ENCODE measurements around the gene TFF2. TPM values are rescaled to one million over a fixed set of nuclear protein-coding genes. Genes with fewer than 3 reads are reported as not detected.

Gene TFF2
- total and polyA plus RNA-seq, 2 of the 4 experiments (the other 2 are of a cell fraction): not detected

DNA sequence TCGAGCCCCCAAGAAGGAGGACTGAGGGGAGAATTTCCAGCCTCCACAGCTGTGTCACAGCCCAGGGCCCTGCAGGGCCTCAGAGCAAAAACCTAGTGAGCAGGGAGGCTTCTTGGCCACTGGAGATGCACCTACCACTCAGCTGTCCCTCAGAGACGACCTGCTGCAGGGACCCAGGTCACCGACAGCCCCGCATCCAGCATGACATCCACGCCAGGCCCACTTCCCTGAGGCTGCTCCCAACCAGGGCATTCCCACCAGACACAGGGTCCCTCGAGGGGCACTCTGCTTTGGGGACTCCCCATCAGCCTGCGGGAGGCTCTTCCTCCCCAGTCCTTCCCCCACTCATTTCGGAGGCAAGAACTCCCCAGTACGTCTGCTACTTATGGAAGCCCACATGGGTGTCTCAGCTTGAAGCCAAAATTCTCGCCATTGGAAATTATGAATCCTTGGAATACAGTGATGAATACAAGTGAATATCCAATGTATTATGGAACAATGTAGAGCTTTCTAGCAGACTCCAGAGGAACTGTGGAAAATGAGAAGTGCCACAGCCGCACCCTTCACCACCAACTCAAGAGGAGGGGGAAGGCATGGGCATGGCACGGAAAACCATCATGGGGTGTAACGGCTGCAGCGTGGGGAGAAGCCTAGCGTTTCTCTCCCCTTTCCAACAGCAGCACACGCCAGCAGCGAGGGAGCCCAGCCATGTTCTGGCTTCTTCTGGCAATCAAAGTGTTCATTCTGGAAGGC, 42.5 kb downstream of the TFF2 start:
- Histone ChIP-seq H4K5ac (ENCODE audit: low read depth, low read length) (no peak overlapping the region), H3K23ac (ENCODE audit: low read depth, low read length) (no peak overlapping the region), H3K4me1 (ENCODE audit: control insufficient read depth, insufficient read depth, low read length) (no peaks in the 10 kb centered on the region; the same call in 1 of the 2 replicates), H3K9ac (ENCODE audit: low read depth, low read length) (no peak overlapping the region), H4K8ac (ENCODE audit: low read depth in 2 of 2, low read length in 2 of 2) (no peak overlapping the region), H3K27me3 (ENCODE audit: control insufficient read depth, insufficient read depth, low read length) (peaks cover 62% of the 10 kb centered on the region), H3K4me3 (ENCODE audit: insufficient read depth, low read depth, low read length) (no peak overlapping the region), H3K36me3 (ENCODE audit: control insufficient read depth, insufficient read depth, low read length) (no peaks in the 10 kb centered on the region), H2BK20ac (ENCODE audit: low read depth, low read length) (no peak overlapping the region), H2AK5ac (ENCODE audit: low read depth, low read length) (no peak overlapping the region), H3K18ac (ENCODE audit: low read depth, low read length) (no peak overlapping the region), H3K14ac (replicated peaks; ENCODE audit: low read depth, low read length) (no peak overlapping the region), H4K20me1 (ENCODE audit: insufficient read depth, low read length) (no peaks in the 10 kb centered on the region), H2BK5ac (ENCODE audit: low read depth, low read length, poor library complexity, severe bottlenecking) (no peak overlapping the region), H3K56ac (ENCODE audit: extremely low read depth, insufficient read depth, low read length) (no peak overlapping the region), H4K91ac (ENCODE audit: insufficient read depth, low read depth, low read length) (no peak overlapping the region), H3K79me1 (ENCODE audit: low read depth in 1 of 2, low read length in 2 of 2) (no peaks in the 10 kb centered on the region), H3K27ac (ENCODE audit: insufficient read depth, low read length) (no peak overlapping the region), H2BK15ac (ENCODE audit: low read depth, low read length) (no peak overlapping the region), H2BK120ac (ENCODE audit: low read depth, low read length) (no peak overlapping the region), H2AFZ (replicated peaks; ENCODE audit: low read length, poor library complexity) (no peak overlapping the region), H3K9me3 (ENCODE audit: control insufficient read depth, insufficient read depth, low read length) (no peaks in the 10 kb centered on the region), H3K4me2 (ENCODE audit: low read depth, low read length) (no peak overlapping the region), H2AK9ac (replicated peaks; ENCODE audit: low read depth, low read length, poor library complexity) (no peak overlapping the region), H3K9me1 (ENCODE audit: insufficient read depth, low read length) (no peaks in the 10 kb centered on the region; the same call in 1 of the 2 replicates), H3K4ac (ENCODE audit: low read depth, low read length) (no peak overlapping the region)
- DNase-seq: no peak
- in situ Hi-C loops (cut with MboI; ENCODE audit: low sequenced_read_pairs): no loop called here
- ChIA-PET CTCF (no interaction called here), POLR2A (ENCODE audit: unreplicated experiment) (no interaction called here)
- ATAC-seq (ENCODE audit: low read depth): no peak
- no TSS peak for BruUV-seq (replicated peaks)
- WGBS, 2 experiments (ENCODE audit: extremely low coverage in 2 of 2, insufficient read length in 1 of 2): 75% methylated on average over 2 of the region's 17 CpGs; no CpG with 5 or more reads in 1 of the 2 experiments
- dilution Hi-C loops (cut with HindIII; ENCODE audit: low sequenced_read_pairs, unreplicated experiment): no loop called here
- TF ChIP-seq RFX5 (IDR thresholded peaks at IDR 0.05; ENCODE audit: low read depth, low read length): no peak
- no peak for TF ChIP-seq FOS (IDR thresholded peaks at IDR 0.05; ENCODE audit: low read depth, low read length)
- intact Hi-C loops (cut with micrococcal nuclease): no loop called here
